Neutrophil (primary cell): ENCODE data around the gene MAL.

Source experiments
- H3K27ac ChIP-seq: fragments of 200-600 bp; sonication (generic); 2 replicates; pipeline ENCODE4 v1.5.1; 2016; ENCODE audit warnings: mild to moderate bottlenecking, moderate library complexity
- H3K27me3 ChIP-seq: fragments of 200-600 bp; sonication (generic); 2 replicates; pipeline ENCODE4 v1.6.0; 2016; ENCODE audit warnings: mild to moderate bottlenecking
- H3K36me3 ChIP-seq: fragments of 200-600 bp; sonication (generic); 2 replicates; pipeline ENCODE4 v1.5.1; 2017
- H3K4me1 ChIP-seq, 2 experiments: fragments of 200-600 bp in 1 of 2; sonication (generic) in 1 of 2; 1 replicate in 1 of 2; 2 replicates in 1 of 2; pipeline versions ENCODE4 v1.5.1 to v1.6.1; 2013 to 2016; ENCODE audit warnings: low read depth in 1 of 2, low read length in 1 of 2, mild to moderate bottlenecking in 1 of 2, moderate library complexity in 1 of 2; ENCODE audit not compliant: control insufficient read depth in 1 of 2, insufficient read depth in 1 of 2
- H3K4me3 ChIP-seq, 2 experiments: fragments of 200-600 bp in 1 of 2; sonication (generic) in 1 of 2; 1 replicate in 1 of 2; 2 replicates in 1 of 2; pipeline ENCODE4 v1.5.1; 2013 to 2016; ENCODE audit warnings: low read depth in 1 of 2, low read length in 1 of 2, mild to moderate bottlenecking in 1 of 2, moderate library complexity in 1 of 2
- H3K9me3 ChIP-seq: fragments of 200-600 bp; sonication (generic); 2 replicates; pipeline ENCODE4 v1.5.1; 2016
- CTCF ChIP-seq: fragments of 200-600 bp; sonication (generic); IDR thresholded peaks from 2 replicates; pipeline ENCODE4 v1.5.1; 2016; ENCODE audit warnings: antibody characterized with exemption

The MAL gene

GRCh38 chr2:95010126-95010525 lies 15.4 kb upstream of the MAL start:
- Histone ChIP-seq H3K36me3 (no peaks in the 10 kb centered on the region), H3K4me3 (no peak overlapping the region), H3K9me3 (no peaks in the 10 kb centered on the region), H3K4me1 (no peaks in the 10 kb centered on the region), H3K27me3 (no peaks in the 10 kb centered on the region), H3K27ac (no peak overlapping the region)
- no peak for TF ChIP-seq CTCF

- no peaks in the 10 kb centered on the region for H3K4me1 ChIP-seq
- no peak for TF ChIP-seq CTCF
- H3K36me3 ChIP-seq: no peaks in the 10 kb centered on the region
- H3K27ac ChIP-seq: no peak overlapping the region
- no peaks in the 10 kb centered on the region for H3K27me3 ChIP-seq
- no peak overlapping the region for H3K4me3 ChIP-seq
- H3K9me3 ChIP-seq: no peaks in the 10 kb centered on the region
Measured at GRCh38 chr2:95010718-95011117, 14.8 kb upstream of the MAL start.

- Histone ChIP-seq H3K9me3 (no peaks in the 10 kb centered on the region), H3K4me3 (no peak overlapping the region), H3K4me1 (no peaks in the 10 kb centered on the region), H3K36me3 (no peaks in the 10 kb centered on the region), H3K27me3 (no peaks in the 10 kb centered on the region), H3K27ac (no peak overlapping the region)
- no peak for TF ChIP-seq CTCF
Measured at GRCh38 chr2:95012881-95013550, 12.5 kb upstream of the MAL start.

- Histone ChIP-seq H3K36me3 (no peaks in the 10 kb centered on the region), H3K27me3 (no peaks in the 10 kb centered on the region), H3K4me3 (no peak overlapping the region), H3K9me3 (no peaks in the 10 kb centered on the region), H3K27ac (no peak overlapping the region), H3K4me1 (no peaks in the 10 kb centered on the region)
- TF ChIP-seq CTCF: no peak
Measured at GRCh38 chr2:95013726-95014125, 11.8 kb upstream of the MAL start.

- H3K4me3 ChIP-seq: no peak overlapping the region
- H3K27me3 ChIP-seq: no peaks in the 10 kb centered on the region
- TF ChIP-seq CTCF: no peak
- H3K9me3 ChIP-seq: no peaks in the 10 kb centered on the region
- H3K36me3 ChIP-seq: no peaks in the 10 kb centered on the region
- no peak overlapping the region for H3K27ac ChIP-seq
- no peaks in the 10 kb centered on the region for H3K4me1 ChIP-seq
Measured at GRCh38 chr2:95014126-95014708, 11.3 kb upstream of the MAL start.
